Neutrophil (primary cell): ENCODE measurements around the gene IGDCC3.

ENCODE experiments used
- H3K27ac ChIP-seq: fragments of 200-600 bp; sonication (generic); 2 replicates; pipeline ENCODE4 v1.5.1; 2016; ENCODE audit warnings: mild to moderate bottlenecking, moderate library complexity
- H3K27me3 ChIP-seq: fragments of 200-600 bp; sonication (generic); 2 replicates; pipeline ENCODE4 v1.6.0; 2016; ENCODE audit warnings: mild to moderate bottlenecking
- H3K36me3 ChIP-seq: fragments of 200-600 bp; sonication (generic); 2 replicates; pipeline ENCODE4 v1.5.1; 2017
- H3K4me1 ChIP-seq, 2 experiments: fragments of 200-600 bp in 1 of 2; sonication (generic) in 1 of 2; 1 replicate in 1 of 2; 2 replicates in 1 of 2; pipeline versions ENCODE4 v1.5.1 to v1.6.1; 2013 to 2016; ENCODE audit warnings: low read depth in 1 of 2, low read length in 1 of 2, mild to moderate bottlenecking in 1 of 2, moderate library complexity in 1 of 2; ENCODE audit not compliant: control insufficient read depth in 1 of 2, insufficient read depth in 1 of 2
- H3K4me3 ChIP-seq, 2 experiments: fragments of 200-600 bp in 1 of 2; sonication (generic) in 1 of 2; 1 replicate in 1 of 2; 2 replicates in 1 of 2; pipeline ENCODE4 v1.5.1; 2013 to 2016; ENCODE audit warnings: low read depth in 1 of 2, low read length in 1 of 2, mild to moderate bottlenecking in 1 of 2, moderate library complexity in 1 of 2
- H3K9me3 ChIP-seq: fragments of 200-600 bp; sonication (generic); 2 replicates; pipeline ENCODE4 v1.5.1; 2016
- CTCF ChIP-seq: fragments of 200-600 bp; sonication (generic); IDR thresholded peaks from 2 replicates; pipeline ENCODE4 v1.5.1; 2016; ENCODE audit warnings: antibody characterized with exemption

IGDCC3 gene

GRCh38 chr15:65333148-65333820 is 44.5 kb downstream of the IGDCC3 start:
- H3K4me1 ChIP-seq, result no peaks in the 10 kb centered on the region
- no peaks in the 10 kb centered on the region for H3K9me3 ChIP-seq
- no peak overlapping the region for H3K4me3 ChIP-seq
- TF ChIP-seq CTCF, result no peak
- no peaks in the 10 kb centered on the region for H3K36me3 ChIP-seq
- H3K27ac ChIP-seq, result no peak overlapping the region
- peaks cover 26% of the 10 kb centered on the region for H3K27me3 ChIP-seq

- Histone ChIP-seq H3K36me3 (no peaks in the 10 kb centered on the region), H3K27me3 (peaks cover 22% of the 10 kb centered on the region), H3K9me3 (no peaks in the 10 kb centered on the region), H3K4me1 (no peaks in the 10 kb centered on the region), H3K4me3 (no peak overlapping the region), H3K27ac (no peak overlapping the region)
- TF ChIP-seq CTCF, result no peak
These were observed 45.2 kb downstream of the IGDCC3 start for GRCh38 chr15:65332391-65333147.

GRCh38 chr15:65331811-65332210 is 46.0 kb downstream of the IGDCC3 start:
- no peak for TF ChIP-seq CTCF
- H3K9me3 ChIP-seq, result no peaks in the 10 kb centered on the region
- H3K4me3 ChIP-seq, result no peak overlapping the region
- no peaks in the 10 kb centered on the region for H3K4me1 ChIP-seq
- H3K27me3 ChIP-seq, result peaks cover 27% of the 10 kb centered on the region
- H3K36me3 ChIP-seq, result no peaks in the 10 kb centered on the region
- no peak overlapping the region for H3K27ac ChIP-seq

- Histone ChIP-seq H3K27ac (no peak overlapping the region), H3K9me3 (no peaks in the 10 kb centered on the region), H3K27me3 (peaks cover 34% of the 10 kb centered on the region), H3K4me3 (no peak overlapping the region), H3K4me1 (no peaks in the 10 kb centered on the region), H3K36me3 (no peaks in the 10 kb centered on the region)
- TF ChIP-seq CTCF, result no peak
These were observed 46.7 kb downstream of the IGDCC3 start for GRCh38 chr15:65330934-65331645.

- Histone ChIP-seq H3K27me3 (peaks cover 36% of the 10 kb centered on the region), H3K4me3 (no peak overlapping the region), H3K4me1 (no peaks in the 10 kb centered on the region), H3K36me3 (no peaks in the 10 kb centered on the region), H3K27ac (no peak overlapping the region), H3K9me3 (no peaks in the 10 kb centered on the region)
- TF ChIP-seq CTCF, result no peak
These were observed 47.6 kb downstream of the IGDCC3 start for GRCh38 chr15:65329984-65330735.
